ENCODE measurements around the gene SEZ6L.

The SEZ6L gene

GRCh38 chr22:26286091-26286820 lies 117.0 kb downstream of the SEZ6L start:
- Mint-ChIP-seq H3K4me1 (ENCODE audit: low read depth) (no peaks in the 10 kb centered on the region), H3K36me3 (ENCODE audit: low read depth) (no peaks in the 10 kb centered on the region), H3K9me3 (no peaks in the 10 kb centered on the region), H3K27me3 (peaks cover 22% of the 10 kb centered on the region), H3K27ac (no peak overlapping the region), H3K4me3 (no peak overlapping the region)
- DNase-seq, result no peak

DNA sequence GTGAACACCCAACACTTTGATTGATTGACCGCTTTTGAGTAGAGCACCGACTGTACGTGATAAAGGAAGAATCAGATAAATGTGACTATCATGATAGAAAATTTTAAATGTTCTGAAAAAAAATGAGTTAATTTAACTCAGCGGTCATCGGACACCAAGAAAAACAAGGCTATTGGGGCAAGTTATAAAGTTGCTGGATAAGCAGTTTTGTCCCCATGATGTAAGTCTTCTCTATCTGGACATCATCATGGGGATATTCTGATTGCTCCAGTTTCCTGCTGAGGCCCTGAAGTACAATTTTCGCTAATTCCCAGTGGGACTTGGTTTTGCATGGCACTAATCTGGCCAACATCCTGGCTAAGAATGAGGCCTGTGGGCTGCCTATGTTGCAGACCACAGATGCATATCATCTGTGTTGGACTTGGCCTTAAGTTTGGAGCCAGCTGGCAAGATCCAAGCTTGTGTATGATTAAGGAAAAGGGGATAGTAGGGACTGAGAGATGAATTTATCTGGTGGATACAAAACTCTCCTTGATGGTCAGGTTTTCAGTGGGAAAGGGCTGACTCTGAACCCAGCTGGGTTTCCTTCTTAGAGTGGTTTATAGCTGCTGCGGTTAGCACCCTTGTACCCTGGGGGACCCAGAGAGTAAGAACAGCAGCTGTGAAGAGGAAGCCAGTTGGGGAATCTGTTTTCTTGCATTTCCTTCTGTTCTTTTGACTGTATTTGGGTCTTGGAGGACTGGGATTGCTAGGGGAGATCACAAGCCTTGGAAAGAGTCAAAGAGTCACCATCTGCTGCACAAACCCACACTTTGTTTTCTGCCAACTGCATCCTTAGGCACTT lies 118.3 kb downstream of the SEZ6L start:
- Mint-ChIP-seq H3K36me3 (ENCODE audit: low read depth) (no peaks in the 10 kb centered on the region), H3K4me3 (no peak overlapping the region), H3K27ac (no peak overlapping the region), H3K4me1 (ENCODE audit: low read depth) (no peaks in the 10 kb centered on the region), H3K27me3 (peaks cover 12% of the 10 kb centered on the region), H3K9me3 (no peaks in the 10 kb centered on the region)
- DNase-seq, result no peak

DNA sequence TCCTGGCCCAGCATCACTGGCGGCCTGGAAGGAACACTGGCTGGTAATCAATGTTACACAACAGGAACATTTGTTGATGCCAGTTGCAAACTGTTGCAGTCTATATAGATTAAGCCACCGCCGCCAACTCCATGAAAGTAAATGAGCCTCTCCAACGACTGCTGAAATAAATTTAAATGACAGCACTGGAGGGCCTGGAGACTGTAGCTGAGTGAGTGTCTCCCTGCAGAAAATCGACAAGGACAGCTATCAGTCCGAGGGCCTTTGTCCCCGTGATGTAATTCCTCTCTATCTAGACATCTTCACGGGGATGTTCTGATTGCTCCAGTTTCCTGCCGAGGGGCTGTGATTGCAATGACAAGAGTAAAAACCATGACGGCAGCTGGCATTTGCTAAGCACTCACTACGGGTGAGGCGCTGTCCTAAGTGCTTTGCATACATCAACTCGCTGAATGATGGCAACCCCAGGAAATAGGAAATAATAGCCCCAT lies 120.4 kb downstream of the SEZ6L start:
- peaks cover 12% of the 10 kb centered on the region for H3K27me3 Mint-ChIP-seq
- no peaks in the 10 kb centered on the region for H3K9me3 Mint-ChIP-seq
- peaks cover 6% of the 10 kb centered on the region for H3K4me1 Mint-ChIP-seq (ENCODE audit: low read depth)
- no peaks in the 10 kb centered on the region for H3K36me3 Mint-ChIP-seq (ENCODE audit: low read depth)
- H3K27ac Mint-ChIP-seq, result no peak overlapping the region
- no peak overlapping the region for H3K4me3 Mint-ChIP-seq
- no peak for DNase-seq

DNA sequence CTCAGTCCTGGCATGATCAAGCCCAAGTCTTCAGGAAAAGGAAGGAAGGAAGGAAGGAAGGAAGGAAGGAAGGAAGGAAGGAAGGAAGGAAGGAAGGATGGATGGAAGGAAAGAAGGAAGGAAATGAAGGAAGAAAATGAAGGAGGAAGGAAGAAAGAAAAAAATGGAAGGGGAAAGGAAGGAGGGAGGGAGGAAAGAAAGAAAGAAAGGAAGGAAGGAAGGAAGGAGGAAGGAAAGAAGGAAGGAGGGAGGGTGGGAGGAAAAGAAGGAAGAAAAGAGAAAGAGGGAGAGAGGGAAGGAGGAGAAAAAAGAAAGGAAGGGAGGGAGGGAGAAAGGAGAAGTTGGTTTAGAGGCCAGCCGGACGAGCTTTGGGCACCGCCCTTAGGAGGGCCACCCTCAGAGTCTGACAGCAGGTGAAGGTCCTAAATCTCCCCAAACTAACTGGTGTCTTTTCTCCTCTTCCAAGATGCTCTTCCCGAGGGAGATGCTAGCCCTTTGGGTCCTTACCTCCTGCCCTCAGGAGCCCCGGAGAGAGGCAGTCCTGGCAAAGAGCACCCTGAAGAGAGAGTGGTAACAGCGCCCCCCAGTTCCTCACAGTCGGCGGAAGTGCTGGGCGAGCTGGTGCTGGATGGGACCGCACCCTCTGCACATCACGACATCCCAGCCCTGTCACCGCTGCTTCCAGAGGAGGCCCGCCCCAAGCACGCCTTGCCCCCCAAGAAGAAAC lies 122.8 kb downstream of the SEZ6L start:
- H3K4me1 Mint-ChIP-seq (ENCODE audit: low read depth), result peaks cover 13% of the 10 kb centered on the region
- H3K27ac Mint-ChIP-seq, result no peak overlapping the region
- H3K36me3 Mint-ChIP-seq (ENCODE audit: low read depth), result no peaks in the 10 kb centered on the region
- no peaks in the 10 kb centered on the region for H3K9me3 Mint-ChIP-seq
- DNase-seq, result no peak
- no peak overlapping the region for H3K4me3 Mint-ChIP-seq
- peaks cover 10% of the 10 kb centered on the region for H3K27me3 Mint-ChIP-seq

- no peak for DNase-seq
- no peak overlapping the region for H3K4me3 Mint-ChIP-seq
- H3K27ac Mint-ChIP-seq, result no peak overlapping the region
- H3K4me1 Mint-ChIP-seq (ENCODE audit: low read depth), result peaks cover 13% of the 10 kb centered on the region
- no peaks in the 10 kb centered on the region for H3K9me3 Mint-ChIP-seq
- peaks cover 6% of the 10 kb centered on the region for H3K27me3 Mint-ChIP-seq
- no peaks in the 10 kb centered on the region for H3K36me3 Mint-ChIP-seq (ENCODE audit: low read depth)
Observed at GRCh38 chr22:26292667-26292995, 123.4 kb downstream of the SEZ6L start.

GRCh38 chr22:26295563-26296126 lies 126.4 kb downstream of the SEZ6L start:
- no peak overlapping the region for H3K4me3 Mint-ChIP-seq
- no peak overlapping the region for H3K27ac Mint-ChIP-seq
- H3K27me3 Mint-ChIP-seq, result no peaks in the 10 kb centered on the region
- DNase-seq, result no peak
- H3K9me3 Mint-ChIP-seq, result no peaks in the 10 kb centered on the region
- H3K36me3 Mint-ChIP-seq (ENCODE audit: low read depth), result no peaks in the 10 kb centered on the region
- peaks cover 13% of the 10 kb centered on the region for H3K4me1 Mint-ChIP-seq (ENCODE audit: low read depth)

GRCh38 chr22:26298605-26299310 lies 129.5 kb downstream of the SEZ6L start:
- no peaks in the 10 kb centered on the region for H3K36me3 Mint-ChIP-seq (ENCODE audit: low read depth)
- H3K4me1 Mint-ChIP-seq (ENCODE audit: low read depth), result peaks cover 13% of the 10 kb centered on the region
- no peak overlapping the region for H3K4me3 Mint-ChIP-seq
- H3K9me3 Mint-ChIP-seq, result no peaks in the 10 kb centered on the region
- H3K27me3 Mint-ChIP-seq, result peaks cover 24% of the 10 kb centered on the region
- DNase-seq, result no peak
- H3K27ac Mint-ChIP-seq, result no peak overlapping the region

GRCh38 chr22:26302726-26303125 lies 133.5 kb downstream of the SEZ6L start:
- no peak overlapping the region for H3K4me3 Mint-ChIP-seq
- H3K9me3 Mint-ChIP-seq, result no peaks in the 10 kb centered on the region
- peaks cover 38% of the 10 kb centered on the region for H3K27me3 Mint-ChIP-seq
- DNase-seq, result no peak
- no peaks in the 10 kb centered on the region for H3K4me1 Mint-ChIP-seq (ENCODE audit: low read depth)
- no peaks in the 10 kb centered on the region for H3K36me3 Mint-ChIP-seq (ENCODE audit: low read depth)
- H3K27ac Mint-ChIP-seq, result no peak overlapping the region

DNA sequence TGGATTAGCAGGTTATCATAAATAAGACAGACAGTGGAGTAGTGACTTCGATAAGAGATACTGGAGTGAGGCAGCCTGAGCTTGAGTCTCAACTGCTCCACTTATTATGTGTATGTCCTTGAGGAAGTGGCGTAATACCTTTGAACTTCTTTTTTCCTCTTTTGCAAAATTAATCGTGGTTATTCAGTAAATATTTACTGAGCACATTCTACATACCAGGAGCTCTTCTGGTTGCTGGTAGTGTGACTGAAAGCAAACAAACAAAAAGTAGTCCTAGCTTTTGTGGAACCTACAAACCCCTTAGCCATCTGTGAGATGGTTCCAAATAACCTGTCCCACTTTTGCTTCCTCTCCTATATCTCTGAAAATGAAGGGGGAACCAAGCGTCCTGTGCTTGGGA lies 134.2 kb downstream of the SEZ6L start:
- H3K4me3 Mint-ChIP-seq, result no peak overlapping the region
- H3K4me1 Mint-ChIP-seq (ENCODE audit: low read depth), result no peaks in the 10 kb centered on the region
- H3K27me3 Mint-ChIP-seq, result peaks cover 41% of the 10 kb centered on the region
- H3K36me3 Mint-ChIP-seq (ENCODE audit: low read depth), result no peaks in the 10 kb centered on the region
- H3K9me3 Mint-ChIP-seq, result no peaks in the 10 kb centered on the region
- no peak overlapping the region for H3K27ac Mint-ChIP-seq
- no peak for DNase-seq

GRCh38 chr22:26304730-26305129 lies 135.5 kb downstream of the SEZ6L start:
- Mint-ChIP-seq H3K27ac (no peak overlapping the region), H3K36me3 (ENCODE audit: low read depth) (no peaks in the 10 kb centered on the region), H3K27me3 (peaks cover 43% of the 10 kb centered on the region), H3K4me3 (no peak overlapping the region), H3K4me1 (ENCODE audit: low read depth) (no peaks in the 10 kb centered on the region), H3K9me3 (no peaks in the 10 kb centered on the region)
- DNase-seq, result no peak

- Mint-ChIP-seq H3K27me3 (peaks cover 24% of the 10 kb centered on the region), H3K36me3 (ENCODE audit: low read depth) (no peaks in the 10 kb centered on the region), H3K9me3 (no peaks in the 10 kb centered on the region), H3K27ac (no peak overlapping the region), H3K4me1 (ENCODE audit: low read depth) (no peaks in the 10 kb centered on the region), H3K4me3 (no peak overlapping the region)
- DNase-seq, result no peak
Observed at GRCh38 chr22:26308467-26308866, 139.2 kb downstream of the SEZ6L start.

DNA sequence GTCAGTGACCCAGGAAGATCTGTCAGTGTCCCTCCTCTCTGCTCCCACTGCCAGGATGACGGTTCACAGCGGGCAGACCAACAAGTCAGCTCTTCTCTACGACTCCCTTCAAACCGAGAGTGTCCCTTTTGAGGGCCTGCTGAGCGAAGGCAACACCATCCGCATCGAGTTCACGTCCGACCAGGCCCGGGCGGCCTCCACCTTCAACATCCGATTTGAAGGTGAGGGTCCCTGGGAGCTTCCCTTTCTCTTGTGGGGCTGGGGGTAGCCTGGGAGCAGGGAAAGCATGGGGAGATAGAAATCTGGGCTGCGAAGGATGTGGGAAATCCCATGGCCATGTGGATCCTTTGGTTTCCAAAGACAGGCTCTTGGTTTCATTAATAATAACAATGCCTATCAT lies 141.4 kb downstream of the SEZ6L start:
- H3K4me3 Mint-ChIP-seq, result no peak overlapping the region
- no peaks in the 10 kb centered on the region for H3K4me1 Mint-ChIP-seq (ENCODE audit: low read depth)
- H3K27ac Mint-ChIP-seq, result no peak overlapping the region
- no peak for DNase-seq
- H3K36me3 Mint-ChIP-seq (ENCODE audit: low read depth), result no peaks in the 10 kb centered on the region
- H3K9me3 Mint-ChIP-seq, result no peaks in the 10 kb centered on the region
- H3K27me3 Mint-ChIP-seq, result peaks cover 19% of the 10 kb centered on the region

GRCh38 chr22:26313291-26313690 lies 144.0 kb downstream of the SEZ6L start:
- no peaks in the 10 kb centered on the region for H3K4me1 Mint-ChIP-seq (ENCODE audit: low read depth)
- no peaks in the 10 kb centered on the region for H3K9me3 Mint-ChIP-seq
- no peak for DNase-seq
- H3K4me3 Mint-ChIP-seq, result no peak overlapping the region
- H3K36me3 Mint-ChIP-seq (ENCODE audit: low read depth), result no peaks in the 10 kb centered on the region
- H3K27me3 Mint-ChIP-seq, result peaks cover 12% of the 10 kb centered on the region
- no peak overlapping the region for H3K27ac Mint-ChIP-seq

DNA sequence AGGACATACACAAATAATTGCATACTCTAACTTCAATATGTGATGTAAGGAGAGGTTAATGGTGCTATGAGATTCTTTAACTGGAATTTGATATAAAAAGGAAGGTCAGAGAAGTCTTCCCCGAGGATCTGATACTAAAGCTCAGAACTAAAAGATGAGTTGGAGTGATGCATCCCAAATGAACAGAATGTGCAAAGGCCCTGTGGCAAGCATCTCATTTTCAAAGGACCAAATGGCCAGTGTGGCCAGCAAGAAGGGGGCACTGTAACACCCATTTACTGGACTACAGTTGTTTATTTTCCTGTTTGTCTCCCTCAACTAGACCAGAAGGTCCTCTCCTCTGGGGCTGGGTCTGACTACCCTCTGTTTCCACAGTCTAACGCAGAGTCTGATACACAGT lies 144.9 kb downstream of the SEZ6L start:
- H3K27ac Mint-ChIP-seq, result no peak overlapping the region
- peaks cover 13% of the 10 kb centered on the region for H3K27me3 Mint-ChIP-seq

More for the DNA sequence above, 144.9 kb downstream of the SEZ6L start:
- Mint-ChIP-seq H3K4me1 (ENCODE audit: low read depth) (no peaks in the 10 kb centered on the region), H3K36me3 (ENCODE audit: low read depth) (no peaks in the 10 kb centered on the region), H3K4me3 (no peak overlapping the region), H3K9me3 (no peaks in the 10 kb centered on the region)
- DNase-seq, result no peak

Data from activated T-cell treated with anti-CD3 and anti-CD28 coated beads, Interleukin-2, amount 50 U/mL, for 24 hours (primary cell).